IMR-90 (cell line): Measurements from ENCODE around the gene ETS1.

Experiments used
- BHLHE40 ChIP-seq: fragments of 150-350 bp; IDR thresholded peaks from 2 replicates; pipeline ENCODE4 v1.6.1; 2016; ENCODE audit warnings: mild to moderate bottlenecking, low read depth, low read length
- CEBPB ChIP-seq: IDR thresholded peaks from 2 replicates; pipeline ENCODE4 v1.6.1; 2012; ENCODE audit warnings: low read depth, low read length, improper control_type of control experiment
- CHD1 ChIP-seq: IDR thresholded peaks from 2 replicates; pipeline ENCODE4 v1.6.1; 2012; ENCODE audit warnings: low read depth, low read length, improper control_type of control experiment
- FOS ChIP-seq: fragments of 150-350 bp; IDR thresholded peaks from 2 replicates; pipeline ENCODE4 v1.6.1; 2016; ENCODE audit warnings: low read depth, low read length
- MAFK ChIP-seq: IDR thresholded peaks from 2 replicates; pipeline ENCODE4 v1.6.1; 2012; ENCODE audit warnings: low read depth, low read length, improper control_type of control experiment
- MXI1 ChIP-seq: IDR thresholded peaks from 2 replicates; pipeline ENCODE4 v1.6.1; 2012; ENCODE audit warnings: low read depth, mild to moderate bottlenecking, low read length, moderate library complexity, borderline replicate concordance
- POLR2A ChIP-seq: IDR thresholded peaks from 2 replicates; pipeline ENCODE4 v1.6.1; 2012; ENCODE audit warnings: mild to moderate bottlenecking, low read depth, low read length
- RAD21 ChIP-seq: IDR thresholded peaks from 2 replicates; pipeline ENCODE4 v1.6.1; 2012; ENCODE audit warnings: low read length, improper control_type of control experiment
- RCOR1 ChIP-seq: IDR thresholded peaks from 2 replicates; pipeline ENCODE4 v1.6.1; 2012; ENCODE audit warnings: mild to moderate bottlenecking, low read length, improper control_type of control experiment; ENCODE audit not compliant: insufficient replicate concordance
- RFX5 ChIP-seq: IDR thresholded peaks from 2 replicates; pipeline ENCODE4 v1.8.0; 2012; ENCODE audit warnings: low read depth, mild to moderate bottlenecking, low read length, moderate library complexity
- SMC3 ChIP-seq: fragments of 150-350 bp; IDR thresholded peaks from 2 replicates; pipeline ENCODE4 v1.6.1; 2016; ENCODE audit warnings: low read depth, mild to moderate bottlenecking, antibody characterized with exemption, low read length, moderate library complexity
- TF ChIP-seq, protein P1 (sequence below): conservative IDR thresholded peaks from 2 replicates; pipeline ENCODE4 v1.5.1; 2012; ENCODE audit warnings: mild to moderate bottlenecking, low read depth, low read length, improper control_type of control experiment
- TF ChIP-seq, protein P2 (sequence below): fragments of 150-350 bp; IDR thresholded peaks from 2 replicates; pipeline ENCODE4 v1.6.1; 2017; ENCODE audit warnings: mild to moderate bottlenecking, antibody characterized with exemption, low read length, low read depth
- TF ChIP-seq, protein P3 (sequence below): fragments of 150-350 bp; IDR thresholded peaks from 2 replicates; pipeline ENCODE4 v1.6.1; 2016; ENCODE audit warnings: low read depth, mild to moderate bottlenecking, low read length, moderate library complexity, borderline replicate concordance

DNA sequence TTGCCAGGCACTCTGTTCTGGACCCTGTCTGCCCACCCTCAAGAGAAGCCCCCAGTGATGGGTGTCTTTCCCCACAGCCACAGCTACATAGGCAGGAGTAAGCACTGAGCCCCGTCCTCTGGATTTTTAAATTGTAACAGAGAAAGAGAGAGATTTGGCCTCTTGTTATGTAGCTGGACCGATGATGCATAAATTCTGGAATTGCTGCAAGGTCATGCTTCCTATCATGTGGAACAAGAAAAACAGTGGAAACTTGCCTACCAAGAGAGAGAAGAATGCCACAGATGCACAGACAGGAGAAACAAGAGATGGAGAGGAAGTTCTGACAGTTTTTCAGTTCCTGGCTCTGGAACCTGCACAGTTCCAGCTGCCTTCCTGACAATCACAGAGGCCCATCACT, 150.2 kb downstream of the ETS1 start:
- TF ChIP-seq RAD21 (no peak), CHD1 (no peak), BHLHE40 (no peak), POLR2A (no peak), MAFK (no peak), SMC3 (no peak), MXI1 (no peak), RFX5 (no peak), RCOR1 (no peak), FOS (no peak), CEBPB (no peak)
- TF ChIP-seq, protein P1, sequence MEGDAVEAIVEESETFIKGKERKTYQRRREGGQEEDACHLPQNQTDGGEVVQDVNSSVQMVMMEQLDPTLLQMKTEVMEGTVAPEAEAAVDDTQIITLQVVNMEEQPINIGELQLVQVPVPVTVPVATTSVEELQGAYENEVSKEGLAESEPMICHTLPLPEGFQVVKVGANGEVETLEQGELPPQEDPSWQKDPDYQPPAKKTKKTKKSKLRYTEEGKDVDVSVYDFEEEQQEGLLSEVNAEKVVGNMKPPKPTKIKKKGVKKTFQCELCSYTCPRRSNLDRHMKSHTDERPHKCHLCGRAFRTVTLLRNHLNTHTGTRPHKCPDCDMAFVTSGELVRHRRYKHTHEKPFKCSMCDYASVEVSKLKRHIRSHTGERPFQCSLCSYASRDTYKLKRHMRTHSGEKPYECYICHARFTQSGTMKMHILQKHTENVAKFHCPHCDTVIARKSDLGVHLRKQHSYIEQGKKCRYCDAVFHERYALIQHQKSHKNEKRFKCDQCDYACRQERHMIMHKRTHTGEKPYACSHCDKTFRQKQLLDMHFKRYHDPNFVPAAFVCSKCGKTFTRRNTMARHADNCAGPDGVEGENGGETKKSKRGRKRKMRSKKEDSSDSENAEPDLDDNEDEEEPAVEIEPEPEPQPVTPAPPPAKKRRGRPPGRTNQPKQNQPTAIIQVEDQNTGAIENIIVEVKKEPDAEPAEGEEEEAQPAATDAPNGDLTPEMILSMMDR = no peak
- TF ChIP-seq, protein P2, sequence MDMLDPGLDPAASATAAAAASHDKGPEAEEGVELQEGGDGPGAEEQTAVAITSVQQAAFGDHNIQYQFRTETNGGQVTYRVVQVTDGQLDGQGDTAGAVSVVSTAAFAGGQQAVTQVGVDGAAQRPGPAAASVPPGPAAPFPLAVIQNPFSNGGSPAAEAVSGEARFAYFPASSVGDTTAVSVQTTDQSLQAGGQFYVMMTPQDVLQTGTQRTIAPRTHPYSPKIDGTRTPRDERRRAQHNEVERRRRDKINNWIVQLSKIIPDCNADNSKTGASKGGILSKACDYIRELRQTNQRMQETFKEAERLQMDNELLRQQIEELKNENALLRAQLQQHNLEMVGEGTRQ = no peak
- TF ChIP-seq, protein P3, sequence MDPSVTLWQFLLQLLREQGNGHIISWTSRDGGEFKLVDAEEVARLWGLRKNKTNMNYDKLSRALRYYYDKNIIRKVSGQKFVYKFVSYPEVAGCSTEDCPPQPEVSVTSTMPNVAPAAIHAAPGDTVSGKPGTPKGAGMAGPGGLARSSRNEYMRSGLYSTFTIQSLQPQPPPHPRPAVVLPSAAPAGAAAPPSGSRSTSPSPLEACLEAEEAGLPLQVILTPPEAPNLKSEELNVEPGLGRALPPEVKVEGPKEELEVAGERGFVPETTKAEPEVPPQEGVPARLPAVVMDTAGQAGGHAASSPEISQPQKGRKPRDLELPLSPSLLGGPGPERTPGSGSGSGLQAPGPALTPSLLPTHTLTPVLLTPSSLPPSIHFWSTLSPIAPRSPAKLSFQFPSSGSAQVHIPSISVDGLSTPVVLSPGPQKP = no peak
